ENCODE measurements around the gene CCDC73.

GRCh38 chr11:32838505-32839274, 44.2 kb upstream of the CCDC73 start:
- TF ChIP-seq, protein P1, sequence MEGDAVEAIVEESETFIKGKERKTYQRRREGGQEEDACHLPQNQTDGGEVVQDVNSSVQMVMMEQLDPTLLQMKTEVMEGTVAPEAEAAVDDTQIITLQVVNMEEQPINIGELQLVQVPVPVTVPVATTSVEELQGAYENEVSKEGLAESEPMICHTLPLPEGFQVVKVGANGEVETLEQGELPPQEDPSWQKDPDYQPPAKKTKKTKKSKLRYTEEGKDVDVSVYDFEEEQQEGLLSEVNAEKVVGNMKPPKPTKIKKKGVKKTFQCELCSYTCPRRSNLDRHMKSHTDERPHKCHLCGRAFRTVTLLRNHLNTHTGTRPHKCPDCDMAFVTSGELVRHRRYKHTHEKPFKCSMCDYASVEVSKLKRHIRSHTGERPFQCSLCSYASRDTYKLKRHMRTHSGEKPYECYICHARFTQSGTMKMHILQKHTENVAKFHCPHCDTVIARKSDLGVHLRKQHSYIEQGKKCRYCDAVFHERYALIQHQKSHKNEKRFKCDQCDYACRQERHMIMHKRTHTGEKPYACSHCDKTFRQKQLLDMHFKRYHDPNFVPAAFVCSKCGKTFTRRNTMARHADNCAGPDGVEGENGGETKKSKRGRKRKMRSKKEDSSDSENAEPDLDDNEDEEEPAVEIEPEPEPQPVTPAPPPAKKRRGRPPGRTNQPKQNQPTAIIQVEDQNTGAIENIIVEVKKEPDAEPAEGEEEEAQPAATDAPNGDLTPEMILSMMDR (IDR thresholded peaks at IDR 0.05; ENCODE audit: low read depth, low read length) = no peak
- TF ChIP-seq EZH2phosphoT487 (IDR thresholded peaks at IDR 0.05; ENCODE audit: low read depth) = no peak
